ENCODE results near the gene C1R.

DNA sequence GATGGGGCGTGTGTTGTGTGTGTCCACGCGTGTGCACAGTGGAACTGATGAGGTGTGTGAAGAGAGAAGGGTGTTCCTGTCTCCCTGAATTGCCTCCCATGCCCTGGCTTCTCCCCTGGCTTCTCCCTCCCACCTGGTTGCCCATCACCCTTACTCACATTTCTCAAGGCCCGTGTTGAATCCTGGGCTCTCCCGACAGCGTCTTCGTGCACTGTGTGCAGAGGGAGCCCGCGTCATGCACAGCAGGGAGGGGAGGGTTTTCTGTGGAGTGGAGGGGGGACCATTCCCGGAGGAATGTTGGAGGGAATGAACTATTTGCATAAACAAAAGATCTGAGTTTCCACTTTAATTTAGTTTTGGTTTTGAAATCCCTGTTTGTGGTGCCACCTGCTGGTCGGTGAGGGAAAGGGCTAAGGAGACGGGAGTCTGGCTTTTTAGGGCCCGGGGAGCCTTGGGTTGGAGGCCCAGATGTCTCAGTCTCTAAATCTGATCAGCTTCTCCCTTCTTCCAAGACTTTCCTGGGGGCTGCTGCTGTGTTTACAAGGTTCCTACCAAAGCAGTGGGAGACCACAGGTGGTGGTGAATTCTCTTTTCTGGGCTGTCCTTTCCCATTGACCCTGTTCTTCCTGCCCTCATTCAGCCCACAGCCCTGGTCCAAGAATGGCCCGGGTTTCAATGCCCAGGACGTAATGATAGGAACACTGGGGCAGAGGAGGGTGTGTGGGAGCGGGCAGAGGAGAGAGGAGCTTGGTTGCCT, at the start of gene C1R:
- TF ChIP-seq POLR2AphosphoS5 (IDR thresholded peaks at IDR 0.05) (peak; percentile 75 to 82 (median 79)), POLR2A (IDR thresholded peaks at IDR 0.05) (peak; percentile 58)
- TF ChIP-seq, protein P1, sequence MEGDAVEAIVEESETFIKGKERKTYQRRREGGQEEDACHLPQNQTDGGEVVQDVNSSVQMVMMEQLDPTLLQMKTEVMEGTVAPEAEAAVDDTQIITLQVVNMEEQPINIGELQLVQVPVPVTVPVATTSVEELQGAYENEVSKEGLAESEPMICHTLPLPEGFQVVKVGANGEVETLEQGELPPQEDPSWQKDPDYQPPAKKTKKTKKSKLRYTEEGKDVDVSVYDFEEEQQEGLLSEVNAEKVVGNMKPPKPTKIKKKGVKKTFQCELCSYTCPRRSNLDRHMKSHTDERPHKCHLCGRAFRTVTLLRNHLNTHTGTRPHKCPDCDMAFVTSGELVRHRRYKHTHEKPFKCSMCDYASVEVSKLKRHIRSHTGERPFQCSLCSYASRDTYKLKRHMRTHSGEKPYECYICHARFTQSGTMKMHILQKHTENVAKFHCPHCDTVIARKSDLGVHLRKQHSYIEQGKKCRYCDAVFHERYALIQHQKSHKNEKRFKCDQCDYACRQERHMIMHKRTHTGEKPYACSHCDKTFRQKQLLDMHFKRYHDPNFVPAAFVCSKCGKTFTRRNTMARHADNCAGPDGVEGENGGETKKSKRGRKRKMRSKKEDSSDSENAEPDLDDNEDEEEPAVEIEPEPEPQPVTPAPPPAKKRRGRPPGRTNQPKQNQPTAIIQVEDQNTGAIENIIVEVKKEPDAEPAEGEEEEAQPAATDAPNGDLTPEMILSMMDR (IDR thresholded peaks at IDR 0.05) = peak; percentile 88 to 94 (median 90)
